Activated naive CD4-positive, alpha-beta T cell treated with anti-CD3 and anti-CD28 coated beads for 36 hours (primary cell): Measurements from ENCODE around the gene OPA1. TPM values are rescaled to one million over a fixed set of nuclear protein-coding genes. Genes with fewer than 3 reads are reported as not detected.
A peak's percentile ranks its signal among the peaks of the same experiment; 100 is the strongest.

Experiments used
- CTCF ChIA-PET: fragments of 350-600 bp; sonication (Branson Sonifier 250); formaldehyde crosslinking; loops from one replicate; lab custom pipeline; 2021; ENCODE audit warnings: antibody characterized with exemption; lab: Charles Lee
- DNase-seq: peaks from one replicate; pipeline ENCODE4 v3.0.0-alpha.2; 2020
- H3K27ac Mint-ChIP-seq: one replicate; pipeline ENCODE4 v1.8.0; 2021; ENCODE audit warnings: mild to moderate bottlenecking, mixed read lengths
- H3K27me3 Mint-ChIP-seq: one replicate; pipeline ENCODE4 v1.8.0; 2021; ENCODE audit warnings: low read depth, mixed read lengths
- H3K36me3 Mint-ChIP-seq: one replicate; pipeline ENCODE4 v1.8.0; 2021; ENCODE audit warnings: low read depth, mixed read lengths
- H3K4me1 Mint-ChIP-seq: one replicate; pipeline ENCODE4 v1.8.0; 2021; ENCODE audit warnings: low read depth, mixed read lengths
- H3K4me3 Mint-ChIP-seq: one replicate; pipeline ENCODE4 v1.8.0; 2021; ENCODE audit warnings: mild to moderate bottlenecking, moderate library complexity, mixed read lengths
- H3K9me3 Mint-ChIP-seq: one replicate; pipeline ENCODE4 v1.8.0; 2021; ENCODE audit warnings: mixed read lengths
- intact Hi-C: fragments of 100-400 bp; cut with micrococcal nuclease; formaldehyde crosslinking; loops from one replicate; pipeline ENCODE4 v1.15.1; 2023
- total RNA-seq, 2 experiments: library from RNA; stranded (reverse); gene quantifications; one replicate each; pipeline ENCODE4 v1.2.3, GENCODE V29; 2021

Gene OPA1
- total RNA-seq = 10 to 100 TPM; 91.7 to 96.0 TPM

DNA sequence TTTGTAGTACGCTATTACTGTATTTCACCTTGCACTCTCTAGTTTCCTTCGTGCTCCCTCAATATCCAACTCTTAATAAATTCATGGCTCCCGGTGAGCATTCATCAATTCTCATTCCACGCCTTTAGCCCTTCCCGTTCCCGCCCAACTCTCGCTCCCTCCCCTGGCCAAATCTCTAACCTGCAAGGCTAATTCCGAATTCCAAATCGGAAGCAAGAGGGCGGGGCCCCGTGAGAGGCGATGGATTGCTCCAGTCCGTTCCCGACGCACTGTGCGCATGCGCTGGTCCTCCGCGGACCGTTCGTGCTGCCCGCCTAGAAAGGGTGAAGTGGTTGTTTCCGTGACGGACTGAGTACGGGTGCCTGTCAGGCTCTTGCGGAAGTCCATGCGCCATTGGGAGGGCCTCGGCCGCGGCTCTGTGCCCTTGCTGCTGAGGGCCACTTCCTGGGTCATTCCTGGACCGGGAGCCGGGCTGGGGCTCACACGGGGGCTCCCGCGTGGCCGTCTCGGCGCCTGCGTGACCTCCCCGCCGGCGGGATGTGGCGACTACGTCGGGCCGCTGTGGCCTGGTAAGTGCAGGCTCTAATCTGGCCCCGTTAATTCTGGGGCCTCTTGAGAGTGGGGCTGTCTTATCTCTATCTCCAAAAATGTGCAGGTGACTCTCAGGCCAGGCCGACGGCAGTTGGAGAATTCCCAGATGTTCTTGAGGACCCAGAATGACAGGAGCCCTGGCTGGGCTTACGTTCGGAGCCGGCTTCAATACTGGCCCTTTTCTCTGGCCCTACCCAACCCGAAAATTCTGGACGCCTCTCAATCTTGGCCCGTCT is at the start of gene OPA1:
Gene OPA1 (plus strand): TSS at position 368 of the 827 bp plus-strand sequence. CDS start 170 bp downstream, at position 538.
- Mint-ChIP-seq H3K4me1 (peaks cover 46% of the 10 kb centered on the region), H3K27ac (peak within 1 kb of the TSS; percentile 98), H3K9me3 (no peaks in the 10 kb centered on the region), H3K36me3 (peaks cover 19% of the 10 kb centered on the region), H3K27me3 (no peaks in the 10 kb centered on the region), H3K4me3 (peak within 1 kb of the TSS; percentile 93)
- DNase-seq = peak; percentile 96
- intact Hi-C loops = loop anchor here (1.0 to 5.0 kb wide), 6 partner anchors 13 to 714 kb away; partner anchors contain the start of gene HES1
- CTCF ChIA-PET = no interaction called here

GRCh38 chr3:193544289-193544688 is 48.7 kb upstream of the OPA1 start:
- CTCF ChIA-PET = no interaction called here
- no peak overlapping the region for H3K4me3 Mint-ChIP-seq
- H3K36me3 Mint-ChIP-seq = peaks cover 4% of the 10 kb centered on the region
- no peaks in the 10 kb centered on the region for H3K27me3 Mint-ChIP-seq
- H3K4me1 Mint-ChIP-seq = no peaks in the 10 kb centered on the region
- intact Hi-C loops = no loop called here
- no peak overlapping the region for H3K27ac Mint-ChIP-seq
- peaks cover 11% of the 10 kb centered on the region for H3K9me3 Mint-ChIP-seq
- DNase-seq = no peak

- CTCF ChIA-PET = no interaction called here
- H3K4me1 Mint-ChIP-seq = no peaks in the 10 kb centered on the region
Observed at GRCh38 chr3:193545304-193545703, 47.7 kb upstream of the OPA1 start.

GRCh38 chr3:193546129-193546528 is 46.9 kb upstream of the OPA1 start:
- H3K9me3 Mint-ChIP-seq = peaks cover 11% of the 10 kb centered on the region
- H3K27ac Mint-ChIP-seq = no peak overlapping the region
- H3K4me3 Mint-ChIP-seq = no peak overlapping the region
- intact Hi-C loops = no loop called here
- no peak for DNase-seq
- no peaks in the 10 kb centered on the region for H3K4me1 Mint-ChIP-seq
- peaks cover 4% of the 10 kb centered on the region for H3K36me3 Mint-ChIP-seq
- H3K27me3 Mint-ChIP-seq = no peaks in the 10 kb centered on the region
- CTCF ChIA-PET = no interaction called here

More at GRCh38 chr3:193545304-193545703, 47.7 kb upstream of the OPA1 start:
- H3K27ac Mint-ChIP-seq = no peak overlapping the region
- DNase-seq = no peak
- intact Hi-C loops = no loop called here
- peaks cover 11% of the 10 kb centered on the region for H3K9me3 Mint-ChIP-seq
- no peak overlapping the region for H3K4me3 Mint-ChIP-seq
- H3K36me3 Mint-ChIP-seq = peaks cover 4% of the 10 kb centered on the region
- no peaks in the 10 kb centered on the region for H3K27me3 Mint-ChIP-seq

GRCh38 chr3:193548406-193548805 is 44.6 kb upstream of the OPA1 start:
- peaks cover 4% of the 10 kb centered on the region for H3K36me3 Mint-ChIP-seq
- intact Hi-C loops = no loop called here
- no peak overlapping the region for H3K27ac Mint-ChIP-seq
- H3K4me3 Mint-ChIP-seq = no peak overlapping the region
- H3K4me1 Mint-ChIP-seq = no peaks in the 10 kb centered on the region
- CTCF ChIA-PET = no interaction called here
- H3K27me3 Mint-ChIP-seq = no peaks in the 10 kb centered on the region
- peaks cover 11% of the 10 kb centered on the region for H3K9me3 Mint-ChIP-seq
- no peak for DNase-seq

- Mint-ChIP-seq H3K27ac (no peak overlapping the region), H3K4me3 (no peak overlapping the region), H3K27me3 (no peaks in the 10 kb centered on the region), H3K36me3 (no peaks in the 10 kb centered on the region), H3K9me3 (no peaks in the 10 kb centered on the region), H3K4me1 (no peaks in the 10 kb centered on the region)
- DNase-seq = no peak
- CTCF ChIA-PET = interaction anchor here (1.4 kb wide), 1 partner anchor 21 kb away, joined by 4 read pairs; no protein-coding TSS in a partner anchor
- intact Hi-C loops = no loop called here
Observed at GRCh38 chr3:193552923-193553322, 40.1 kb upstream of the OPA1 start.

DNA sequence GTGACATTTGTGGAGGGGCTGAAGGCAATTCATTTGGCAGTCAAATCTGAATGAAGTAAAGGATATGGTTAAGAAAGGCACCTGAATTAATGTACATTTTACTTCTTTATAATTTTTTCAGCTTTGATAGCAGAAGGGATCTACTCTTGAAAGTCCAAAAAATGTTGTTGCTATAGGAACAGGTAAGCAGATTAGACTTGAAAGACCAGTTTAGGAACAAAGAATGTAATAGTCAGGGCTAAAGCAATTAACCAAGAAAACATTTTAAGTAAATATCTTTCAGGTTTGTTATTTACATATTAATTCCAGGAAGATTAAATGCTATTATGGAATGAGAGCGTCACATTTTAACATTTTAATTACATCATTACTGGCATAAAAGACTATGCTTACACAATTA is 39.4 kb upstream of the OPA1 start:
- no peaks in the 10 kb centered on the region for H3K9me3 Mint-ChIP-seq
- H3K36me3 Mint-ChIP-seq = no peaks in the 10 kb centered on the region
- no peaks in the 10 kb centered on the region for H3K4me1 Mint-ChIP-seq
- H3K4me3 Mint-ChIP-seq = no peak overlapping the region
- DNase-seq = no peak
- CTCF ChIA-PET = no interaction called here
- H3K27me3 Mint-ChIP-seq = no peaks in the 10 kb centered on the region
- H3K27ac Mint-ChIP-seq = no peak overlapping the region
- intact Hi-C loops = no loop called here

GRCh38 chr3:193554811-193555210 is 38.2 kb upstream of the OPA1 start, which contains the start of gene ATP13A4:
Gene ATP13A4, minus strand, starts transcription at chr3:193554895. Its CDS starts 96 bp downstream, at chr3:193554799.
- no peak for DNase-seq
- no peaks in the 10 kb centered on the region for H3K9me3 Mint-ChIP-seq
- no peaks in the 10 kb centered on the region for H3K27me3 Mint-ChIP-seq
- H3K27ac Mint-ChIP-seq = no peak within 1 kb of the TSS
- no peaks in the 10 kb centered on the region for H3K4me1 Mint-ChIP-seq
- H3K36me3 Mint-ChIP-seq = no peaks in the 10 kb centered on the region
- no peak within 1 kb of the TSS for H3K4me3 Mint-ChIP-seq
- intact Hi-C loops = no loop called here
- CTCF ChIA-PET = no interaction called here

DNA sequence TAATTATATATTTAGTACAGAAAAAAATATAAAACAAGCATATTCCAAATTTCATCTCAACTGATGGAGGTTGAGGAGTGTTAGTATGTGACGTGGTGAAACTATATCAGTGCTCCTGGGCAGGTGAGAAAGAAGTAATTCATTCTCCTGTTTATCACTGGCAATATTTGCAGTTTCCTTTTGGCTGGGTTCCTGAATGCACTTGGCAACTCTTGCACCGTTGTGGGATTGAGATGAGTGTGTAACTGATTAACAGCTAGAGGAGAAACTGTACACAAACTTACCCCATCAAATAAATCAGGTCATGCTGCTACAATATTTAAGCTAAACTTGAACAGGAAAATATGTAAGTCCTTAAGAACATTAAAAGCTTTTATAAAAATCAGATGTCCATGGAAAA is 36.2 kb upstream of the OPA1 start:
- CTCF ChIA-PET = no interaction called here
- DNase-seq = no peak
- Mint-ChIP-seq H3K36me3 (no peaks in the 10 kb centered on the region), H3K4me3 (no peak overlapping the region), H3K9me3 (no peaks in the 10 kb centered on the region), H3K27ac (no peak overlapping the region), H3K4me1 (no peaks in the 10 kb centered on the region), H3K27me3 (no peaks in the 10 kb centered on the region)
- intact Hi-C loops = no loop called here

GRCh38 chr3:193559100-193559499 is 33.9 kb upstream of the OPA1 start:
- CTCF ChIA-PET = no interaction called here
- intact Hi-C loops = no loop called here
- no peaks in the 10 kb centered on the region for H3K27me3 Mint-ChIP-seq

DNA sequence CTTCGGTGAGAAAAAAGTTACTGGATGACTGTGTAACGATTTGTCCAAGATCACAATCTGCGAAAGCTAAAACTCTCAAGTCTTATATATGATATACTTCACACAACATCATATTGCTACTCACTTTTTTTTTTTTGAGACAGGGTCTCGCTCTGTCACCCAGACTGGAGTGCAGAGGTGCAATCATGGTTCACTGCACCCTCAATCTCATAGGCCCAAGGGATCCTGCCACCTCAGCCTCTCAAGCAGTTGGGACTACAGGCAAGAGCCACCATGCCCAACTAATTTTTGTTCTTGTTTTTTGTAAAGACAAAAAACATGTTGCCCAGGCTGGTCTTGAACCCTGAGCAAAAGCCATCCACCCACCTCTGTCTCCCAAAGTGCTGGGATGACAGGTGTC is 32.9 kb upstream of the OPA1 start:
- no peak overlapping the region for H3K27ac Mint-ChIP-seq
- CTCF ChIA-PET = interaction anchor here (0.6 kb wide), 1 partner anchor 82 kb away, joined by 4 read pairs; no protein-coding TSS in a partner anchor
- no peaks in the 10 kb centered on the region for H3K36me3 Mint-ChIP-seq
- no peak for DNase-seq
- intact Hi-C loops = no loop called here
- H3K4me3 Mint-ChIP-seq = no peak overlapping the region
- H3K27me3 Mint-ChIP-seq = no peaks in the 10 kb centered on the region
- no peaks in the 10 kb centered on the region for H3K4me1 Mint-ChIP-seq
- no peaks in the 10 kb centered on the region for H3K9me3 Mint-ChIP-seq

More at GRCh38 chr3:193559100-193559499, 33.9 kb upstream of the OPA1 start:
- no peak overlapping the region for H3K4me3 Mint-ChIP-seq
- no peaks in the 10 kb centered on the region for H3K9me3 Mint-ChIP-seq
- no peaks in the 10 kb centered on the region for H3K4me1 Mint-ChIP-seq
- DNase-seq = no peak
- no peaks in the 10 kb centered on the region for H3K36me3 Mint-ChIP-seq
- H3K27ac Mint-ChIP-seq = no peak overlapping the region

- Mint-ChIP-seq H3K4me3 (no peak overlapping the region), H3K4me1 (no peaks in the 10 kb centered on the region), H3K27ac (no peak overlapping the region), H3K27me3 (no peaks in the 10 kb centered on the region), H3K9me3 (no peaks in the 10 kb centered on the region), H3K36me3 (no peaks in the 10 kb centered on the region)
- no peak for DNase-seq
- intact Hi-C loops = no loop called here
- CTCF ChIA-PET = no interaction called here
Observed at GRCh38 chr3:193560870-193561269, 32.1 kb upstream of the OPA1 start.

DNA sequence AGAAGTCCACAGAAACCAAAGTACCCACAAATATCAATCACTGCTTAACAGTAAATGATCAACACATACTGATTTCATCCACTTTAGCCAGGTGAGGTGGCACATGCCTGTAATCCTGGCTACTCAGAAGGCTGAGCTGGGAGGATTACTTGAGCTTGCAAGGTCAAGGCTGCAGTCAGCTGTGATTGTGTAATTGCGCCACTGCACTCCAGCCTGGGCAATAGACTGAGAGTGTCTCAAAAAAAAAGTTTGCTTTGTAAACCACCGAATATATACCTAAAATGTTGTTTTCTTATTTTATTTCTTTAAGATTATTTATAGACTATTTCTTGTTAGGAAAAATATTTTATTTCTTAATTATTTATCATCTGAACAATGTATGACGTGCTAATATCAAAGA is 29.6 kb upstream of the OPA1 start:
- no peak overlapping the region for H3K27ac Mint-ChIP-seq
- no peaks in the 10 kb centered on the region for H3K9me3 Mint-ChIP-seq
- H3K4me1 Mint-ChIP-seq = no peaks in the 10 kb centered on the region
- DNase-seq = no peak
- no peaks in the 10 kb centered on the region for H3K36me3 Mint-ChIP-seq
- H3K27me3 Mint-ChIP-seq = no peaks in the 10 kb centered on the region
- no peak overlapping the region for H3K4me3 Mint-ChIP-seq
- CTCF ChIA-PET = no interaction called here
- intact Hi-C loops = no loop called here
